HG03135 (cell line): ENCODE data around the gene EXD1.

ENCODE experiments used
- ATAC-seq: cut with Tn5 transposase; IDR thresholded peaks from one replicate; pipeline ENCODE4 v1.9.1; 2021; ENCODE audit warnings: mild to moderate bottlenecking, moderate library complexity; ENCODE audit not compliant: unreplicated experiment

Gene EXD1

DNA sequence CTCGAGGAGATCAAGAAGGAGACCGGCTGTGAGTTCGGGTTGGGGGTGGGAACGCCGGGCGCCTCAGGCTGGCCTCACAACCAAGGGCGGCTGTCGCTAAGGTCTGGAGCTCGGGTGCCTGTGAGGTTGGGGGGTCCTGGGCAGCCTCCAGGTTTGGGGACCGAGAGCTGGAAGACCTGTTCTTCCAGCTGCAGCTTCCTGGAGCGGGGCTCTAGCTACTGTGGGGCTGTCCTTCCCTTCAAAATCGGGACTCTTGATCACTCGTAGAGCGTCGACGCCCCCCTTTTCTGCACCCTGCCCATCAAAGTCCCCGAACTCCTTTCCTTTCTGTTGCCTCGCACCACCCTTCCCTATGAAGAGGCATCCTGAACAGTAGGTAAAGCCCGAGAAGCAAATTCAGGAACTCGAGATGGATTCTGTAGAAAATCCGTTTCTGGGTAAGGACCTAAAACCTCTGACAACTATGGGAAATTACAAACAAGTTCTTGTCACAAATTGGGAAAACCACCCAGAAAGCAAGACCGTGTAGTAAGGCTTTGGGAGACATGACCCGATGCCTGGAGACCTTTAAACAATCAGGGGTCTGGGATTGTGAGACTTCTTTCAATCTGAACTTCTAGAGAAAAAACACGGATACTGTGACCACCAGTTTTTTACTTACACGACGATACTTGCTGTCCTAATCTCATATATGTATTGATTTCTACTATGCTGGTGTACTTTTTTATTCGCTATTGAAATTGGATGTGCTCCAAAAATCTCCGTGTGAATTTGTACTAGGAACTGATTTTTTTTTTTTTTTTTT is 1.1 kb upstream of the EXD1 start:
- ATAC-seq = peak; percentile 40

GRCh38 chr15:41230345-41230649 is 260 bp downstream of the EXD1 start:
- no peak for ATAC-seq

DNA sequence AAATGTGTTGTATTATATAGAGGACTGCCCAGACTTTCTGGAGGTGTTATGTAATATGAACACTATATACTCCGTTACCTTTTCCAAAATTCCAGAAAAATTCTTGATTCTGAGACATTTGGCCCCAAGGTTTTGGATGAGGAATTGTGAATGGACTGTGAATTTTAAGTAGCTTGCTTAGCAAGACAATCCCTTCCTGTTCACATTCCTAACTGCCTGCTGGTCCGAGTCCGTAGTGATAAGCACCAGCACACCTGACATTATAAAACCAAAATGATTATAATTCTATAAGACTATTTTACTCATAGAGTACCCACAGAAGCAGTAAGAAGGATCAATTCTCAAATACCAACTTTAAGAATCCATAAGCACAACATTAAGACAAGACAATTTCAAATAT is 11.2 kb downstream of the EXD1 start:
- no peak for ATAC-seq

DNA sequence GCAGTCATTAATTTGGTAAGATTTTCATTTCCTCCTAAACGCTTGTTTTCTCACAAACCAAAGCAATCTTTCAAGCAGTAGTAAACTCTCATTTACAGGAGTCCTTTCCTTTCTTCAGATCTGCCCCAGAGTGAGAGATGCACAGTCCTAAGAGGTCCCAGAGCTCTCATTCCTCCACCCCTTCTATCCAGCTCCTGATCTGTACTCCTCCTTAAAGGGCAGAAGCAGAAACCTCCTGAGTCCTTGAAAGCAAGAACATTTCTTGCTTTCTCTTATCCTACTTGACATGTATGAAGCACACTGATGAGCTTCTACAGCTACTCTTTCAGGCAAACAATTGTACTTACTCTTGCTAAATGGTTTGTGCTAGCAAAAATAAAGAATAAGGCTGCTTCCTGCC is 11.7 kb downstream of the EXD1 start:
- ATAC-seq = no peak

DNA sequence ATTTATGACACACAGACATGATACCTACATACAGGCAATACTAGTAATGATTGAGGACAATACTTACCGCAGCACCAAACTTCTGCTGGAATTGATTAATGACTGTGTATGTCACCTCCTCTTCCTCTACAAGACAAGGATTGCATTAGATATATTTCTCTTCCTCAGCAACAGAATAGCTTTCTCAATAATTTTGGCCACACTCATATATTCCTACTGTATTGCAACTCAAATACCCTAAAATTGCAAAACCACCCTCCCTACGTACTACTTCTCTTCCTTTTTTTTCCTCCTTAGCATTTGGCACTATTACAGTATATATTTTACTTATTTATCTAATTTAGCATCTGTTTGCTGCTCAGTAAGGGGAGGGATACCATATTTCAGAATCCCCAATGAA is 14.8 kb downstream of the EXD1 start:
- no peak for ATAC-seq

DNA sequence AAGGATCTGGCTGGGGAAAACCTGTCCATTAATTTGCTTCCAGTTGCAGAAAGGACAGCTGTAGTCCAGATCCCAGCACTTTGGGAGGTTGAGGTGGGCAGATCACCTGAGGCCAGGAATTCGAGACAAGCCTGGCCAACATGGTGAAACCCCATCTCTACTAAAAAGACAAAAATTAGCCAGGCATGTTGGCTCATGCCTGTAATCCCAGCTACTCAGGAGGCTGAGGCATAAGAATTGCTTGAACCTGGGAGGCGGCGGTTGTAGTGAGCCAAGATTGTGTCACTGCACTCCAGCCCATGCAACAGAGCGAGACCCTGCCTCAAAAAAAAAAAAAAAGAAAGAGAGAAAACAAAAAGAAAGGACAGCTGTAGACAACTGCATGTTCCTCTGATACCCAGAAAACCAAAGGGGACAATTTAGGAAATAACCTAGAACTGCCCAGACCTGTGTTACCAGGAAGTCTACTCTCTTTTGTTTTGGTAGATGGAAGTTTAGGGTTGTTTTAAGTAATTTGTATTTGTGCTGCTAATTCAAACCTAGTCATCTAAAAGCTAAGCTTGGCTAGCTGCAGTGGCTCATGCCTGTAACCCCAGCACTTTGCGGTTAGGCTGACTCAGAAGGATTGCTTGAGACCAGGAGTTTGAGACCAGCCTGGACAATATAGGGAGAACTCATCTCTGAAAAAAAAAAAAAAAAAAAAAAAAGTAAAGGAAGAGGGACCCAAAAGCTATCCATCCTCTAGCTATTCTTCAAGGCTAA is 22.7 kb downstream of the EXD1 start:
- ATAC-seq = no peak

DNA sequence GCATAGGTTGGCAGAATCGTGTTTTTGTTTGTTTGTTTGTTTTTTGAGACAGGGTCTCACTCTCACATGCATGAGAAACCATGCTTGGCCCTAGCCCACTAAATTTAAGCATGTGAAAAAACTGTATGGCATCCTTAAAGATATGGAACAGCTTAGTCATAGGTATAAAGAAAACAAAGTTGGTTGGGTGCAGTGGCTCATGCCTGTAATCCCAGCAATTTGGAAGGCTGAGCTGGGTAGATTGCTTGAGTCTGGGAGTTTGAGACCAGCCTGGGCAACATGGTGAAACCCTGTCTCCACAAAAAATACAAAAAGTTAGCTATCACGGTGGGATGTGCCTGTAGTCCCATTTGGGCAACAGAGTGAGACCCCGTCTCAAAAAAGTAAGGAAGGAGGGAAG is 25.2 kb downstream of the EXD1 start:
- ATAC-seq = no peak

GRCh38 chr15:41203395-41203794 is 27.2 kb downstream of the EXD1 start:
- no peak for ATAC-seq

DNA sequence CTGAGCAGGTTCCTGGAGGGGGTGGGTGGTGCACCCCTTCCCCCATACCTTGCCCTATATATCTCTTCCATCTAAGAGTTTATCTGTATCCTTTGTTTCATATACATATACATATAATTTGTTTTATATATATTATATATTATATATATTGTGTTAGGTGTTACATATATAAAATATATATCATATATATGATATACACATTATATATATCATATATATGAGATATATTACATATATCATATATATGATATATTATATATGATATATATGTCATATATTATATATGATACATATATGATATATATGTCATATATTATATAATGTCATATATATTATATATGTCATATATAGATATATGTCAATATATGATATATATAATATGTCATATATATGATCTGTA is 31.1 kb downstream of the EXD1 start:
- ATAC-seq = no peak

- ATAC-seq = no peak
Observed at GRCh38 chr15:41194444-41194843, 36.1 kb downstream of the EXD1 start.

DNA sequence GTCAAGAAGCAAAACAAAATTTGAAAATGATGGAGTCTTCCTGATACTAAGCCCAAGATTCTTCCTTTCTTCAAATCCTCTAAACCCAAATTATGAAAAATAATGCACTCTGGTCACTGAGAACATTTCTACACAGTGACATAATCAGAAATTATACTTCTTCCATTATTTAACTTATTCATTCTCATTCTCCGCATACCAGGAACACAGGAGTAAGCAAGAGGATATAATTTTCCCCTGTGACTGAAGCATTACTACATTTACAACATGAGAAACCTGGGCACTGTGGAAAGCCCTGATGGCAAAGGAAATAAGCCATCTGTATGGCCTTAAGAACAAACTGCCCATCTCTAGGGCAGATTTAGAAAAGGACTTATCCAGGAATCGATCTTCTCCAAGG is 47.0 kb downstream of the EXD1 start:
- ATAC-seq = no peak

DNA sequence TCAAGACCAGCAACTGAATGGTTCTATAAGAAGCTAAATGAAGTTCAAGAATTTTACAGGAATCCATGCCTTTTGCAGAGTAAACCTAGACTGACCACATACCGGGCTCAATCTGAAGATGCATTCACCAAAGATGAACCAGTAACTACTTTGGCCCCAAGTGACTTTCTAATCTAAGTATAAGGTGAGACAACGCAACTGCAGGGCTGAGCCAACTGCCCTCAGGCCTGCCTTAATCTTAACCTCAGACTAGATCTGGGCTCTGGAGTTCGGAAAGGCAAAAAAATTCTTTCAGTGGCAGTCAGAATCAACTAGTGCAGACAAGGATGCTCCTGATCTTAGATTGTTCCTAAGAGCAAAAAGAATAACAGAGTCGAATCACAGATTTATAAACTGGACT is 48.3 kb downstream of the EXD1 start:
- no peak for ATAC-seq

- ATAC-seq = no peak
Observed at GRCh38 chr15:41180206-41180789, 50.3 kb downstream of the EXD1 start.

GRCh38 chr15:41169781-41170180 is 60.8 kb downstream of the EXD1 start:
- no peak for ATAC-seq

- ATAC-seq = no peak
Observed at GRCh38 chr15:41169086-41169485, 61.5 kb downstream of the EXD1 start.

GRCh38 chr15:41161736-41162135 is 68.8 kb downstream of the EXD1 start:
- ATAC-seq = no peak

- ATAC-seq = no peak
Observed at GRCh38 chr15:41161336-41161735, 69.2 kb downstream of the EXD1 start.

DNA sequence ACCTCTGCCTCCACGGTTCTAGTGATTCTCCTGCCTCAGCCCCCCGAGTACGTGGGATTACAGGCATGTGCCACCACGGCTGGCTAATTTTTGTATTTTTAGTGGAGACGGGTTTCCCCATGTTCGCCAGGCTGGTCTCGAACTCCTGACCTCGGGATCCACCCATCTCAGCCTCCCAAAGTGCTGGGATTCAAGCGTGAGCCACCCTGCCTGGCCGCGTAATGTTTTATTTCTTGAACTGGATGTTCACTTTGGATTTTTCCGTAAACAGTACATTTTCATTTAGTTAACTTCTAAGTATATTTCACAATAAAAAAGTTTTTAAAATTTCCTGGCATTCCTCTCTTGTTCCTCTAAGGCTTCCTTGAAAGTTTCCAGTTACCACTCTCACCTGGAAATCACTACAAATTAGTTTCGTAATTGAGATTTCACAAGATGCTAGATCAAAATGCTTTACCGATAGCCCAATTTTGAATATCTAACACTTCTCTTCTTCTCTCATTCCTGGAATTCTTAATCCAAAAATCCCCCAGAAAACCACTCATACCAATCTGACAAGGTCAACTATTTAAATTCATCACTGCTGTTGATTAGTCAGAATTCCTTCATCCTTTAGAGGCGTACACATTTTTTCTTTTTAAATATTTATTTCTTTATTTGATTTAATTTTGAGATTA is 69.8 kb downstream of the EXD1 start:
- ATAC-seq = no peak

DNA sequence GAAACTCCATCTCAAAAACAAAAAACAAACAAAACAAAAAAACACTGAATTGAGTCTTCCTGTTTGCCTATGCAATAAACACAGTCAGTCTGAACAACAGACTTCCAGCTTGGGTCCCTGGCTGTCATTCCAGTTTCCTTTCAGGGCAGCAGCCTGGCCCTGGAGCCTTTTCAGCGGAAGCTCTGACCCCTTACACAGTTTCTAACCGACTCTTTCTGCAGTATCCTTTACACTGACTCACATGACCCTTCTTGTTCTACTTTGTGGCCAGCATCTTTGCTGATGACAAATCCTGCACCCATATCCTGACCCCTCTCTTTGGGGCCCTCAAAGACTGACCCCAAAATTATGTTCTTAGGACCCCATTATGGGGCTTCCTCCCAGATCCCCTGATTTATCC is 76.1 kb downstream of the EXD1 start:
- no peak for ATAC-seq

DNA sequence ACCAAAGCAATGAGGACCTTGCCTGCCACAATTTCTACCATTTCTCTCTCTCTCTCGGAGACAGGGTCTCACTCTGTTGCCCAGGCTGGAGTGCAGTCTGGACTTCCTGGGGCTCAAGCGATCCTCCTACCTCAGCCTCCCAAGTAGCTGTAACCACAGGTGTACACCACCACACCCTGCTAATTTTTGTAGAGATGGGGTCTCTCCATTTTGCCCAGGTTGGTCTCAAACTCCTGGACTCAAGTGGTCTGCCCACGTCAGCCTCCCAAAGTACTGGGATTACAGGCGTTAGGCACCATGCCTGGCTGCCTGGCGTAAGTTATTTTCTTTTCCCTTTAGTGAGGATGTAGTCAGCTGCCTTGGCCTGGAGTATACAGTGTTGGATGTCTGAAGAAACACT is 76.8 kb downstream of the EXD1 start:
- ATAC-seq = no peak

GRCh38 chr15:41151451-41152005 is 79.0 kb downstream of the EXD1 start:
- ATAC-seq = no peak
